Activated CD4-positive, CD25-positive, alpha-beta regulatory T cell treated with anti-CD3 and anti-CD28 coated beads, Interleukin-2, amount 50 U/mL, for 72 hours (primary cell): ENCODE results near the gene RPRD1A.

Experiments used
- DNase-seq: peaks from one replicate; pipeline ENCODE4 v3.0.0; 2021

Gene RPRD1A

DNA sequence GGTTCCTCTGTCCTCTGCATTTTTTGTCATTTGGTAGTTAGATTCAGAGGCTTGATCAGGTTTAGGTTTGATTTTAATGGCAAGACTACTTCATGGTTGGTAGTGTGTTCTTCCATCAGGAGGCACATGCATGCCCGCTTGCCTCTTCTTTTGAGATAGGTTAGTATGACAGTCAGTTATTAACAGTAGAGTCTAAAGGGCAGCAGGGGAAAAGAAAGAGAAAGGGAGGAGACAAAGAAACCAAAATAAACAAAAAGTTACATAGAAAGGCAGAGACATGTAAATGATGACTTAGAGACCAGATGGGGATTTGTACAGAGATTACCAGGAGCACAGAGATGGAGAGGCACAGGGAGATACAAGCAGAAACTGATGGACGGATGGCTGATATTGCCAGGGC lies 105.0 kb downstream of the RPRD1A start:
- DNase-seq = no peak

DNA sequence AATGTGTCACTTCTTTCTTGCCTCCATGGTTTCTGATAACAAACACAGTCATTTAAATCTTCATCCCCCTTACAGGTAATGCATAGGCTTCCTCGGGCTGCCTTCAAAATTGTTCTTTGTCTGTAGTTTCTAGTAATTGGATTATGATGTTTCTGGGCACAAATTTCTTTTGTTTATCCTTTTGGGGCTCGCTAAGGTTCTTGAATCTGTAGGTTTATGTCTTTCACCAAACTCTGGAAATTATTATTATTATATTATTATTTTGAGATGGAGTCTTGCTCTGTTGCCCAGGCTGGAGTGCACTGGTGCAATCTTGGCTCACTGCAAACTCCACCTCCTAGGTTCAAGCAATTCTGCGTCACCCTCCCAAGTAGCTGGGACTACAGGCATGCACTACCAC lies 111.1 kb downstream of the RPRD1A start:
- DNase-seq = no peak

DNA sequence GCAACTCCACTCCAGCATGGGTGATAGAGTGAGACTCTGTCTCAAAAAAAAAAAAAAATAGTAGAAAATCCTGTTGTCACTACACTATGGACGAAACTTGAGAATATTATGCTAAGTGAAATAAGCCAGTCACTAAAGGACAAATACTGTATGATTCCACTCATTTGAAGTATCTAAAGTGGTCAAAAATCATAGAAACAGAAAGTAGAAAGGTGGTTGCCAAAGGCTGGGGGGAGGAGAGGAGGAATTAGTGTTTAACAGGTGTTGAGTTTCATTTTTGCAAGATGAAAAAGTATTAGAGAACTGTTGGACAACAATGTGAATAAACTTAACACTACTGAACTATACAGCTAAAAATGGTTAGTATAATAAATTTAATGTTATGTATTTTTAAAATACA lies 113.7 kb downstream of the RPRD1A start:
- DNase-seq = no peak

DNA sequence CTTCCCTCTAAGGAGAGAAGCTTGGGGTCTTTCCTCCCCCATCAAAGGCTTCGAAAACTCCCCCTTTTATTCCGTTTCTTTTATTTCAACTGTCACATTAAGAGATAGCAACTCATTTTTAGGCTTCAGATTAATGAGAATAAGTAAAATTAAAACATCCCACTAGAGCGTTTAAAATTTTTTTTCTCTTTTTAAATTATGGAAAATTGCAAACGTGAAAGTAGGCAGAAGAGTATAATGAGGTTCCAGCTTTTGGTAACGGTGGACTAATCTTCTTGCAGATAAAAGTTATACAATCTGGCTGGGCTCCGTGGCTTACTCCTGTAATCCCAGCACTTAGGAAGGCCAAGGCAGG lies 116.8 kb downstream of the RPRD1A start:
- no peak for DNase-seq

DNA sequence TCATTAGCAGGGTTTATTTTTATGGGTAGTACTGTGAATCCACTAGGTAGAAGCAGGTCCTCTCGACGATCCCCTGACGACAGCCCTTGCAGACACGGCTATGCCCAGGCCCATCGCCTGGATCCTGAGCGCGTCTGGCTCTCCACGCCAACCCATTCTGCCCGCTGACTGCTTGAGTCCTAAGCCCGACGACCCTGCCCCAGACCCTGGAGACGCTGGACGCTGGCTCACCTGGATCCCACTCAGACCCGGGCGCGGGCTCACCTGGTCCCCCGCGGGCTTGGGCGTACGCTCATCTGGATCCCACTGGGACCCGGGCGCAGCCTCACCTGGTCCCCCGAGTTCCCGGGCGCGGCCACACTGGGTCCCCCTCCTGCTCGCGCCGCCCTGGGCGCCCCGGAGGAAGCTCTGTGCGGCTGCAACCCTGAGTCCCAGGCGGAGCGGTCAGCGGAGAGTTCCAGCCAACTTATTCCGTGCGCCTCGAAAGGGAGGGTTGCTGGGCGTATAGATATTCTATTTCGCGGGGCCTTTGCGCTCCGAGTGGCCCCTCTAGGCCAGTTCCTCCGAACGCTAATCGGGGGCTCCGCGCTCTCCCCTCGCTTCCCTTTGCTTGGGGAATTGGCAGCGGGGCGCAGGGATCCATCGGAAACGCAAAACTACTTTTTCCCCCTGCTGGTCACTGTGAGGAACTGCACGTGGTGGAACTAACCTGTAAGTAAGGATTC lies 117.3 kb downstream of the RPRD1A start:
- DNase-seq = peak; percentile 51

DNA sequence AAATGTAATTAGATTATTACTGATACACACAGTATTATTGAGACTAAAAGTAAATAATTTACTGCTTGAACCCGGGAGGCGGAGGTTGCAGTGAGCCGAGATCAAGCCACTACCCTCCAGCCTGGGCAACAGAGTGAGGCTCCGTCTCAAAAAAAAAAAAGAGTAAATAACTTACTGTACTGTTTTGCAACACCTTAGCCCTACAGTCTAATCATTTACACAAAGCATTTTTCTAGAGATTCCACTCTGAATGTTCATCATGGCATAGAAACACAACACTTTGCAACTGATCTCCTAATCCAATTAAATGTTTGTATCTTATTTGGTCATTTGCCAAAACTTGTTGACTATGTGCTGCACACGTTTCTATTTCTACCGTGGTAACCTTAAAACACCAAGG lies 118.3 kb downstream of the RPRD1A start:
- DNase-seq = no peak

DNA sequence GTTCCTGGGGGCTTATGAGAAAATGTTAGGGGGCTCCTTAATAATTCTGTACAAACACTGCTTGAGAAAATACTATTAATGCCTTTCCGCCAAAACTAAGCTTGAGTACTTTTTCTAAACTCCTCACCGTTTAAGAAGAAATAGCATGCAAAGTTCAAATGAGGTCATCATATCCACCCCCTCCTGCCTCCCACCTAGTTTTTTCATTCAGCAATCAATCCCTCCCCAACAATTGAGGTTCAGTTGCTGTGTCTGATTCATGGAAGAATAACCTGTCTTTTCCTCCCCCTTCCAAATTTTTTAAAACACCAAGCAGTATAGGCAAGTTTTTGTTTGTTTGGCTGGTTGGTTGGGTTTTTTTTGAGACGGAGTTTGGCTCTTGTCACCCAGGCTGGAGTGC lies 119.3 kb downstream of the RPRD1A start:
- no peak for DNase-seq

DNA sequence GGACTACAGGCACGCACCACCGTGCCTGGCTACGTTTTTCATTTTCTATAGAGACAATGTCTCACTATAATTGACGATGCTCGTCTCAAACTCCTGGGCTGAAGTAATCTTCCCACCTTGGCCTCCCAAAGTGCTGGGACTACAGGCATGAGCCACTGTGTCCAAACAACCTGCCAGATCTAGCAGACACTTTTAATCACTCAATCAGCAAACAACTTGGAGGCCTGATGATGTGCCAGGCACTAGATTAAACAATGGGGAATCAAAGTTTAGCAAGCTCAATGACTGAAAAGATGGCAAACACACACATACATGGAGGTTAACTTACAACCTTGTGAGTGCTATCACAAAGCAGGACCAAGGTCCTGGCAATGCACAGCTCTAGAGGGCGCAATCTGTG lies 124.7 kb downstream of the RPRD1A start:
- no peak for DNase-seq

DNA sequence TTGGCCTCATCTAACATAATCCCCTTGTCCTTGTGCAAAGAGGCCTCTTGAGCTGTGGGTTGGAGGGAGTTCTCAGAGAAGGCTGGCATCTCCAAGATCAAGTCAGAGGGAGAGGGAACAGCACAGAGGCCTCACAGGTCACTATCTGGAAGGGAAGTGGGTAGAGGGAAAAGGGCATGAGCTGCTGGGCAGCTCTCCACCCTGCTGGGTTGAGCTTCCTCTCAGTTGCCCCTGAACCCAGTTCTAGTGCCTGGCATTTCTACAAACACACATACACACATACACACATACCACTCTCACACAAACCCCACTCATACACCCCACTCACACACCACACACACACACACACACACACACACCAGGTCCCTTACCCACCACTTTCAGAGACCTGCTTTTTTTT lies 125.2 kb downstream of the RPRD1A start:
- DNase-seq = no peak

DNA sequence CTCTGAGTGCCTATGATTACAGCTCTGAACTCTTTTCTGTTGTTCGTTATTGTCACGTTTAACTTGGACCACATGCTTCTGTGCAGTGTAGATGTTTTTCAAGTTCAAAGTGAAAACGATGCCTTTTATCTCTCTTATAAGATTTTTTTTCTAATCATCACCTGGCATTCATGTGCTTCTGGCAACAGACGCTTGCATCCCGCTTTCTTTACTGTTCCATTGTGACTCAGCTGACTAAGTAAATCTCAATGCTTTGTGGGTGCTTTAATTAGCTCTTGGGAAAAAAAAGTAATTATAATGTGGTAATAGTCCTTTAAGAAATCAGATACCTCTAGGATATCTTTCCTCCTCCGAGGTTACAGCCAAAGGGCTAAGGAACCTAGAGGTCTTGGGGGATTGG lies 126.1 kb downstream of the RPRD1A start:
- DNase-seq = no peak
